GM19438 (cell line): Measurements from ENCODE around the gene SSU72.

ENCODE experiments used
- ATAC-seq: cut with Tn5 transposase; IDR thresholded peaks from one replicate; pipeline ENCODE4 v1.9.1; 2021; ENCODE audit warnings: low read depth; ENCODE audit not compliant: unreplicated experiment

Gene SSU72

GRCh38 chr1:1613509-1614082, 38.9 kb upstream of the SSU72 start:
- no peak for ATAC-seq

DNA sequence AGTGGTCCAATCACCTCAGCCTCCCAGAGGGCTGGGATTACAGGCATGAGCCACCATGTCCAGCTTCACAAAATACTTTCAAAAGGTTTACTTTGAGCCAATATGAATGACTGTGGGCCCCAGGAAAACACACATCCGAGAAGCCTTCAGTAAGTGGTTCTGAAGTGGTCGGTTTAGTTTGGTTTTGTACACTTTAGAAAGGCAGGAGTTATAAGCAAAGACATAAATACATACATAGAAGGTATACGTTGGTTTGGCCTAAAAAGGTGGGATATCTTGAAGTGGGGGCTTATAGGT, 37.4 kb upstream of the SSU72 start:
- no peak for ATAC-seq

DNA sequence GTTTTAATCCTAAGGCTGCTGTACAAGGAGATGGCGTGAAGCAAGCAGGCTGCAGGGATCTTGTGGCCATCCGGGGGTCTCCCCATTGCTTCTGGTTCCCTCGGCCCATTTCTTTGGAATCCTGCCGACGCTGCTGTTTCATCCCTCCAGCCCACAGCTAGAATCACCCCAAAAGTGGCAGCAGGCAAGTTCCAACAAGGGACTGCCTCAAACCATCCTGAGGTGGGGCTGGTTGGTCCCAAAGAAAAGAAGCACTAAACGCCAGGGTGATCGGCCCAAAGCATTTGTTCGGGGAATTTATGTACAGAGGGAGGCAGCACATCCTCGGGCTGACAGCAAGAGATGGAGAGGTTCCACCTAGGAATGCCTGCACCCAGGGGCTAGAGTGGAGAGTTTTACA, 36.1 kb upstream of the SSU72 start:
- ATAC-seq, result no peak

- no peak for ATAC-seq
Observed at GRCh38 chr1:1609822-1610485, 35.3 kb upstream of the SSU72 start.

GRCh38 chr1:1606232-1606631, 31.6 kb upstream of the SSU72 start:
- no peak for ATAC-seq

- ATAC-seq, result no peak
Observed at GRCh38 chr1:1605724-1606123, 31.1 kb upstream of the SSU72 start.

DNA sequence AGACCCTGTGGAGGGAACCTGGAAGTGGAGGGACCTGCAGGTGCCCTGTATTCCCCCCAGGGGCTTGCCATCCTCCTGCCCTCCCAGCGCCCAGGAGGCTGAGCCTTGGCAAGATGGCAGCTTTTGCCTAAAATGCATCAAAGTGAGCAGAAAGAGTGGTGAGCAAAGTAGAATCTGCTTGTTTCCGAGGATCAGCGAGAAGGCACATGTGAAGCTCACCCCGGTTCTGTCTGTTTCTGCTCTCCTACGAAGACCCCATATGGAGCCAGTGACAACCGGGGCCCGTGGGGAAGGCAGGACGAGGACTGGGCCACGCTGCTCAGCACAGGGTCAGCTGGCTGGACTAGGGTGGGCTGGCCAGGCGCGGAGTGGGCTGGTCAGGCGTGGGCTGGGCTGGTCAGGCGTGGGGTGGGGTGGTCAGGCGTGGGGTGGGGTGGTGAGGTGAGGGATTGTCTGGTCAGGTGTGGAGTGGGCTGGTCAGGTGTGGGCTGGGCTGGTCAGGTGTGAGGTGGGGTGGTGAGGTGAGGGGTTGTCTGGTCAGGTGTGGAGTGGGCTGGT, 30.4 kb upstream of the SSU72 start:
- ATAC-seq, result no peak

- ATAC-seq, result no peak
Observed at GRCh38 chr1:1604374-1605033, 29.8 kb upstream of the SSU72 start.

GRCh38 chr1:1603671-1604373, 29.2 kb upstream of the SSU72 start:
- ATAC-seq, result no peak

- no peak for ATAC-seq
Observed at GRCh38 chr1:1602968-1603506, 28.4 kb upstream of the SSU72 start.

DNA sequence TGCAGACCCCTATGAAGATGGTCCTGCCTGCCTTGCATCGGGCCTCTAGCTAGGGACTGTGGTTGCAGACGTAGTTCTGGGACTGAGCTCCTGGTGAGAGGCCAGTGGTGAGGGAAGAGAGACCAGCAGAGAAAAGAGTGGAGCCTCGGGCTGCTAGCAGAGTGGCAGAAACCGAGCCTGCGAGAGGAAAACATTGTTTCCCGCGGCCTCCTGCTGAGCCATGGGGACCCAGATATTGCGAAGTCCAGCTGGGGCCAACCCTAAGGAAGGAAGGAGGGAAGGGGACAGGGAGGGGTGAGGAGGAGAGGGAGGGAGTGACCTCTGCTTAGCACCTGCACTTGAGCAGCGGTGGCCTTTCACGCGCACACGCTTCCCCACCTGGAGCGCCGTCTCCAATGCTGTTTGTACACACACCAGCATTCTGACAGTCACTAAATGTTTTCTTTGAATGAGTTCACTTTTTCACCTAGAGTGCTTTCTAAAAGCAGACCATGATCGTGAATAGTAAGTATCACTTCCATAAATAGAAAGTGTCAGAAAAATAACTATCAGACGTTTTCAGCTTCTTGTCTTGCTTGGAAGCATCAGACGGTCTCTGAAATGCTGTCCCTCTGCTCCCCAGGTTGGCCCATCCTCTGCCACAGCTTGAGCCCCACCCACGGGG, 27.8 kb upstream of the SSU72 start:
- ATAC-seq, result no peak

DNA sequence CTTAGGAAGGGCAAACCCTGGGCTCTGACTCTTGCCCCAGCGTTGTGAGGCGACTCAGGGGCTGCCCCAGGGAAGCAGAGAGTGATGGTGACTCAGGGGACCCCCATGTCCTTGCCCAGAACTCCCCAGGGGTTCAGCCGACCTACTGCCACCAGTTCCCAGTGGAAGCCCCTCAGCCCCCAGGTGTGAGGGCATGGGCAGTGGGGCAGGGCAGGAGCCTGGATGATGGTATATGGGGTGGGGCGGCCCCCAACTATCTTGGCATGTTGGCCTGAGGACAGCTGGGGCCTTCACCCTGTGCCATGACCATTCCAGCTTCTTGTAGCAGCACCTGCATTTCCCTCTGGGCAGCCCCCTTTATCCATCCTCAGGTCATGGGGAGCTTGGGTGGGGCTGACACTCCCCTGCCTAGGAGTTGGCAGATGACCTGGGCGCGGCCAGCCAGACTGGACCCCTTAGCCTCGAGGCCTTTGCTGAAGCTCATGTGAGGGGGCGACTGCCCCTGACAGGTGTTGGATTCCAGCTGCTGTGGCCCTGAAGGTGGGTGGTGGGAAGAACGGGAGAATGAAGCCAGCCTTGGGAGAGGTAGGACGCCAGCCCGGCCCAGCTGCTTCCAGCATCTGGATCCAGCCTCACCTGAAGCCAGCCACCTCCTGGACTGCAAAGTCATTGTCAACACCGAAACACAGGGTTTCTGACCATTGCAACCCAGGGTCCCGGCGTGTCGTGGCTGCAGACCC, 27.1 kb upstream of the SSU72 start:
- no peak for ATAC-seq

- no peak for ATAC-seq
Observed at GRCh38 chr1:1600861-1601563, 26.3 kb upstream of the SSU72 start.

- ATAC-seq, result no peak
Observed at GRCh38 chr1:1599935-1600860, 25.5 kb upstream of the SSU72 start, which contains the start of gene FNDC10. Gene FNDC10 (minus strand): TSS chr1:1600135. CDS start chr1:1600015, 120 bp downstream.

- no peak for ATAC-seq
Observed at GRCh38 chr1:1599030-1599934, 24.6 kb upstream of the SSU72 start.

DNA sequence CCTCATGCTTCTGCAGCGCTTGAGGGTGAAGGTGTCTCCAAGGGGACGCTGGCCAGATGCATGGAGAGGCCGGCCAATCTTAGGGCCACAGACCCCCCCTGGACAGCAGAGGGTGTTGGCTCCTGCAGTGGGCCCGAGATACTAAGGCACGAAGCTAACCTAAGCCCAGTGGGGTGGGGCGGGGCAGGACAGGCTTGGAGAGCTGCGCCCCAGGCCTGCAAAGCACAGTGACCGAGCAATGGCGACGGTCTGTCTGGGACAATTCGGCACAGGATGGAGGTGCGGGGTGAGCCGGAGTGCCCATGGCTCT, 24.0 kb upstream of the SSU72 start:
- ATAC-seq, result no peak

DNA sequence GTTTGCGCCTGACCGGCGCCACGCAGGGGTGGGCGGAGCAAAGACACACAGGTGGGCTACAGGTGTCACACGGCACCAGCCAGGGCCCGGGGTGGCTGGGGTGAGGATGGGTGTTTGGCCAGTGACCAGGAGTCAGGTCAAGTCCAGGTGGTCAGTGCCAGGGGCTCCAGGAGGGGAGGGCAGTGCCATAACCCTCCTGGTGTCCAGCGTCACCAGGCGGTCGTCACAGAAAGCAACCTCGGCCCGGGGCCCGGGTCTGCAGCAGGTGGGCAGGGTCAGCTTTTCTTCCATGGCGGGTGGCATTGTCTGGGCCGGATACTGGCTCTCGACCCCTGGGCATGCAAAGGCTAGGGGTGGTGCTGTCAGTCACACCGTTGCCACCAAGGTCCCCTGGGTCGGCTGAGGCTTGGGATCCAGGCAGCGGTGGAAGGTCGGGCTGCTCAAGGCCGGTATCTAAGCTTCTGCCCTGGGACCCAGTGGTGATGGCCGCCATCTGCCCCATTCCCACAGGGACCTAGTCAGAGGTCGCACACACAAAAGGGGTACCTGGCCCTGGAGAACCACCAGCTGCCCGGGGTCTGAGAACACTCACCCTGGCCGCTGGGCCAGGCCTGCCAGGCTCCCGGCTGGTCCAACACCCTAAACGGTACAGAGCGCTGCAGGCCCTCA, 23.5 kb upstream of the SSU72 start:
- ATAC-seq, result no peak
